ENCODE results near the gene ADCY9. TPM values are rescaled to one million over a fixed set of nuclear protein-coding genes. Genes with fewer than 3 reads are reported as not detected.
"Not testable (repeated sequence)": the region's sequence is repeated elsewhere in the genome, so short reads cannot be mapped to it uniquely, and the experiment has no call there.

The ADCY9 gene
- total and polyA plus RNA-seq, 8 donors, result 6.6 to 20.9 (median 18.0) TPM

GRCh38 chr16:4077174-4077649 lies 39.0 kb downstream of the ADCY9 start:
- TF ChIP-seq CTCF (IDR thresholded peaks at IDR 0.05), result no peak
- Histone ChIP-seq H3K36me3 (no peaks in the 10 kb centered on the region), H3K4me3 (no peak overlapping the region), H3K4me1 (no peaks in the 10 kb centered on the region), H3K27ac (no peak overlapping the region), H3K27me3 (no peaks in the 10 kb centered on the region), H3K9me3 (no peaks in the 10 kb centered on the region)
- intact Hi-C loops (cut with DNase I), result no loop called here
- FAIRE-seq (no peak), DNase-seq (no peak), ATAC-seq (no peak)
- 86 to 88% methylated on average over 6 of the region's 6 CpGs for WGBS, 2 donors

- intact Hi-C loops (cut with DNase I), result no loop called here
- no peak overlapping the region for H3K27ac ChIP-seq
- H3K9me3 ChIP-seq, result no peaks in the 10 kb centered on the region
- TF ChIP-seq CTCF (IDR thresholded peaks at IDR 0.05), result no peak
- ATAC-seq, result no peak
- no peak for DNase-seq
- 93 to 98% methylated on average over 7 of the region's 7 CpGs for WGBS, 2 donors
- no peaks in the 10 kb centered on the region for H3K36me3 ChIP-seq
- FAIRE-seq, result no peak
- no peak overlapping the region for H3K4me3 ChIP-seq
- no peaks in the 10 kb centered on the region for H3K27me3 ChIP-seq
- no peaks in the 10 kb centered on the region for H3K4me1 ChIP-seq
Observed at GRCh38 chr16:4075534-4075933, 40.7 kb downstream of the ADCY9 start.

- FAIRE-seq; H3K27ac ChIP-seq; H3K36me3 ChIP-seq; H3K4me3 ChIP-seq; H3K4me1 ChIP-seq; intact Hi-C loops (cut with DNase I); H3K9me3 ChIP-seq; H3K27me3 ChIP-seq; ATAC-seq: not testable (repeated sequence)
- peak in 1 of 6 donors; percentile 2 for DNase-seq
- 98% methylated on average over 9 of the region's 9 CpGs for WGBS, 2 donors
Observed at GRCh38 chr16:4073150-4073549, 43.1 kb downstream of the ADCY9 start.

GRCh38 chr16:4071686-4072561 lies 44.3 kb downstream of the ADCY9 start:
- FAIRE-seq, result no peak
- Histone ChIP-seq H3K4me3 (no peak overlapping the region), H3K36me3 (no peaks in the 10 kb centered on the region), H3K9me3 (no peaks in the 10 kb centered on the region), H3K4me1 (no peaks in the 10 kb centered on the region), H3K27ac (no peak overlapping the region), H3K27me3 (no peaks in the 10 kb centered on the region)
- TF ChIP-seq CTCF (IDR thresholded peaks at IDR 0.05), result no peak
- DNase-seq, result no peak
- intact Hi-C loops (cut with DNase I), result no loop called here
- WGBS, 2 donors, result 82 to 94% methylated on average over 22 of the region's 22 CpGs
- ATAC-seq, result no peak

- H3K36me3 ChIP-seq, result no peaks in the 10 kb centered on the region
- H3K4me3 ChIP-seq, result no peak overlapping the region
- H3K9me3 ChIP-seq, result no peaks in the 10 kb centered on the region
- FAIRE-seq (no peak), ATAC-seq (no peak), DNase-seq (no peak)
- H3K27me3 ChIP-seq, result no peaks in the 10 kb centered on the region
- no peaks in the 10 kb centered on the region for H3K4me1 ChIP-seq
- intact Hi-C loops (cut with DNase I), result no loop called here
- H3K27ac ChIP-seq, result no peak overlapping the region
- 90 to 94% methylated on average over 10 of the region's 10 CpGs for WGBS, 2 donors
- TF ChIP-seq CTCF (IDR thresholded peaks at IDR 0.05), result no peak
Observed at GRCh38 chr16:4070936-4071335, 45.3 kb downstream of the ADCY9 start.
